Neural cell (in vitro differentiated cells): ENCODE results near the gene HELZ2.

ENCODE experiments used
- CTCF ChIP-seq: fragments of 450-650 bp; IDR thresholded peaks from 2 replicates; pipeline ENCODE4 v1.5.1; 2014; ENCODE audit warnings: antibody characterized with exemption, mild to moderate bottlenecking, moderate library complexity; ENCODE audit not compliant: poor library complexity, severe bottlenecking
- EP300 ChIP-seq: fragments of 450-650 bp; conservative IDR thresholded peaks from 2 replicates; pipeline ENCODE4 v1.6.1; 2014; ENCODE audit warnings: antibody characterized with exemption, mild to moderate bottlenecking, moderate library complexity; ENCODE audit not compliant: poor library complexity, severe bottlenecking
- EZH2 ChIP-seq: fragments of 200-600, 300-800 bp; shearing (Covaris generic), sonication (generic); IDR thresholded peaks from 2 replicates; pipeline ENCODE4 v1.6.1; 2014; ENCODE audit warnings: antibody characterized with exemption, low read length, borderline replicate concordance, mild to moderate bottlenecking; ENCODE audit not compliant: insufficient read depth, poor library complexity, severe bottlenecking
- MXI1 ChIP-seq: fragments of 450-650 bp; conservative IDR thresholded peaks from 2 replicates; pipeline ENCODE4 v1.6.1; 2014; ENCODE audit warnings: antibody characterized with exemption, mild to moderate bottlenecking; ENCODE audit not compliant: poor library complexity, severe bottlenecking
- POLR2AphosphoS5 ChIP-seq: IDR thresholded peaks from 2 replicates; pipeline ENCODE4 v1.6.1; 2012
- RAD21 ChIP-seq: fragments of 450-650 bp; conservative IDR thresholded peaks from 2 replicates; pipeline ENCODE4 v1.6.1; 2014; ENCODE audit warnings: antibody characterized with exemption, mild to moderate bottlenecking, moderate library complexity
- REST ChIP-seq: IDR thresholded peaks from 2 replicates; pipeline ENCODE4 v1.6.1; 2012; ENCODE audit warnings: borderline replicate concordance
- TAF1 ChIP-seq: IDR thresholded peaks from 2 replicates; pipeline ENCODE4 v1.6.1; 2012; ENCODE audit warnings: low read depth

GRCh38 chr20:63582382-63583063 lies 8.5 kb upstream of the HELZ2 start:
- TF ChIP-seq REST (no peak), CTCF (no peak), POLR2AphosphoS5 (no peak), TAF1 (no peak), EZH2 (no peak), EP300 (no peak), RAD21 (no peak), MXI1 (no peak)
